ENCODE measurements around the gene ELF2.

Gene ELF2

GRCh38 chr4:139053909-139054308 is 123.1 kb downstream of the ELF2 start:
- TF ChIP-seq, protein P1, sequence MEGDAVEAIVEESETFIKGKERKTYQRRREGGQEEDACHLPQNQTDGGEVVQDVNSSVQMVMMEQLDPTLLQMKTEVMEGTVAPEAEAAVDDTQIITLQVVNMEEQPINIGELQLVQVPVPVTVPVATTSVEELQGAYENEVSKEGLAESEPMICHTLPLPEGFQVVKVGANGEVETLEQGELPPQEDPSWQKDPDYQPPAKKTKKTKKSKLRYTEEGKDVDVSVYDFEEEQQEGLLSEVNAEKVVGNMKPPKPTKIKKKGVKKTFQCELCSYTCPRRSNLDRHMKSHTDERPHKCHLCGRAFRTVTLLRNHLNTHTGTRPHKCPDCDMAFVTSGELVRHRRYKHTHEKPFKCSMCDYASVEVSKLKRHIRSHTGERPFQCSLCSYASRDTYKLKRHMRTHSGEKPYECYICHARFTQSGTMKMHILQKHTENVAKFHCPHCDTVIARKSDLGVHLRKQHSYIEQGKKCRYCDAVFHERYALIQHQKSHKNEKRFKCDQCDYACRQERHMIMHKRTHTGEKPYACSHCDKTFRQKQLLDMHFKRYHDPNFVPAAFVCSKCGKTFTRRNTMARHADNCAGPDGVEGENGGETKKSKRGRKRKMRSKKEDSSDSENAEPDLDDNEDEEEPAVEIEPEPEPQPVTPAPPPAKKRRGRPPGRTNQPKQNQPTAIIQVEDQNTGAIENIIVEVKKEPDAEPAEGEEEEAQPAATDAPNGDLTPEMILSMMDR (conservative IDR thresholded peaks at IDR 0.05; ENCODE audit: low read length) = no peak

DNA sequence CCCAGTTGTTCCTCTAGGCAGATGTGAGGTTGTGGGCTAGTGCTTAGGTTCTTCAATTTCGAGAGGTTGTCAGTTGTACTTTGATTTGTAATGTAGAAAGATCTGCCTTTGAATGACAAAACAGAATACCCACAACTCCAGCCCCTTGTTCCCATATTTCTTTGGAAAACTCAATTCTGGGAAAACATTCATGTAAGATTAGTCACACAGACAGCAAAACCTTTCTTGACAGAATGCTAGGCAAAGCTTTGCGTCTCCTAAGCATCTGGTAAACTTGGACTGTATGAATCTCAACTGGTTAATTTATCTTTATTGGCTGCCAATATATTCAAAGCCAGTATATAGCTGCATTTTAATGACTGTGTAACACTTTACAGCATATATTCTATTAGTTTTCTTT is 126.6 kb downstream of the ELF2 start:
- TF ChIP-seq, protein P1 (conservative IDR thresholded peaks at IDR 0.05; ENCODE audit: low read length) = no peak
- H3K4me3 ChIP-seq (ENCODE audit: low read length) = no peak overlapping the region
- DNase-seq (ENCODE audit: low read depth) = peak; percentile 33

More at GRCh38 chr4:139053909-139054308, 123.1 kb downstream of the ELF2 start:
- H3K4me3 ChIP-seq (ENCODE audit: low read length) = no peak overlapping the region
- no peak for DNase-seq (ENCODE audit: low read depth)

DNA sequence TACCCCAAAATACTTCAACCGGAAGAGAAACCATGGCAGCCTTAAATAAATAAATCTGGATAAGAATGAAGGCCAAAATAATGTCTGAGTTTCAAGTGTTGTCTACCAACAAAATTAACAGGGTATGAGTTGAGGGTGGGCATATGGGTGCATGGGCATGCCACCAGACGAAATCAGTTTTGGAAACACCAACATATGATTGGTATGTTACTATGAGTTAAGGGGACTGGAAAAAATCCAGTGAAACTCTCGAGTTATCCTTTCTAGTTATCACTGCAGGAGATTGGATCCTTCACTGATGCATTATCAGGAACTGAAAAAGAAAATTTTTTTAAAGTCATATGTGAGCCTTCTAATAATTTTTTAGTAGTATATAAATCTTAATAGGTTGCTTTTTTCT is 129.0 kb downstream of the ELF2 start:
- no peak overlapping the region for H3K4me3 ChIP-seq (ENCODE audit: low read length)
- no peak for DNase-seq (ENCODE audit: low read depth)
- TF ChIP-seq, protein P1 (conservative IDR thresholded peaks at IDR 0.05; ENCODE audit: low read length) = no peak

GRCh38 chr4:139044291-139044690 is 132.7 kb downstream of the ELF2 start:
- TF ChIP-seq, protein P1 (conservative IDR thresholded peaks at IDR 0.05; ENCODE audit: low read length) = no peak
- peak; percentile 13 for DNase-seq (ENCODE audit: low read depth)

GRCh38 chr4:139042981-139043460 is 134.0 kb downstream of the ELF2 start:
- TF ChIP-seq, protein P1 (conservative IDR thresholded peaks at IDR 0.05; ENCODE audit: low read length) = no peak
- DNase-seq (ENCODE audit: low read depth) = peak; percentile 15

More at GRCh38 chr4:139044291-139044690, 132.7 kb downstream of the ELF2 start:
- H3K4me3 ChIP-seq (ENCODE audit: low read length) = no peak overlapping the region

DNA sequence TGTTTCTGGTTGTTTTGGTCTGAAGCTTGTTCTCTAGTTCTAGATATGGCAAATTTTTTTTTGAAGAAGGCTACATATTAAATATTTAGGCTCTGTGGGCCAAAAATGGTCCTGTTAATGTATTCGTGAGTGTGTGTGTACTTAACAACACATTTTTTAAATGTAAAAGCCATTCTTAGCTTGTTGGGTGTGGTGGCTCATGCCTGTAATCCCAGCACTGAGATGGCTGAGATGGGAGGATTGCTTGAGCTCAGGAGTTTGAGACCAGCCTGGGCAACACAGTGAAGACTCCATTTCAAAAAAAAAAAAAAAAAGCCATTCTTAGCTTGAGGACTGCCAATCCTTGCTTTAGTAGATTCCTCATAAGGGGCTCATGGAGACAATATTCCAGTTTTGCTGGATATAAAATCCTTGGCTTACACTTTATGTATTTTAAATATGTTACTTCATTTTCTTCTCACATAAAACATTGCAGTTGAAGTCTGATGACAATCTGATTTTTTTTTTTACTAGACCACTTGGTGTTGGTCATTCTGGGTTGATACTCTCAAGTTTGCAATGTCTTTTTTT is 138.1 kb downstream of the ELF2 start:
- no peak for DNase-seq (ENCODE audit: low read depth)
- TF ChIP-seq, protein P1 (conservative IDR thresholded peaks at IDR 0.05; ENCODE audit: low read length) = no peak
- H3K4me3 ChIP-seq (ENCODE audit: low read length) = no peak overlapping the region

More at GRCh38 chr4:139042981-139043460, 134.0 kb downstream of the ELF2 start:
- H3K4me3 ChIP-seq (ENCODE audit: low read length) = no peak overlapping the region

GRCh38 chr4:139036885-139037284 is 140.1 kb downstream of the ELF2 start:
- TF ChIP-seq, protein P1 (conservative IDR thresholded peaks at IDR 0.05; ENCODE audit: low read length) = no peak
- DNase-seq (ENCODE audit: low read depth) = no peak
- H3K4me3 ChIP-seq (ENCODE audit: low read length) = no peak overlapping the region

Data from AG10803 (cell line).